ENCODE measurements around the gene GRHPR.

The GRHPR gene

GRCh38 chr9:37399336-37399735 lies 23.2 kb upstream of the GRHPR start:
- DNase-seq, result no peak

- DNase-seq, result no peak
Observed at GRCh38 chr9:37404590-37404989, 17.9 kb upstream of the GRHPR start.

GRCh38 chr9:37405350-37405749 lies 17.1 kb upstream of the GRHPR start:
- DNase-seq, result no peak

- DNase-seq, result no peak
Observed at GRCh38 chr9:37405764-37406380, 16.6 kb upstream of the GRHPR start.

- DNase-seq, result no peak
Observed at GRCh38 chr9:37406603-37407401, 15.7 kb upstream of the GRHPR start.

GRCh38 chr9:37407468-37407867 lies 15.0 kb upstream of the GRHPR start:
- no peak for DNase-seq

- no peak for DNase-seq
Observed at GRCh38 chr9:37408933-37409710, 13.4 kb upstream of the GRHPR start.

- DNase-seq, result no peak
Observed at GRCh38 chr9:37410354-37410861, 12.1 kb upstream of the GRHPR start.

GRCh38 chr9:37410969-37411785 lies 11.3 kb upstream of the GRHPR start:
- no peak for DNase-seq

- DNase-seq, result no peak
Observed at GRCh38 chr9:37412431-37413151, 9.9 kb upstream of the GRHPR start.

GRCh38 chr9:37413311-37413710 lies 9.2 kb upstream of the GRHPR start:
- DNase-seq, result no peak

GRCh38 chr9:37414503-37414943 lies 8.0 kb upstream of the GRHPR start:
- DNase-seq, result no peak

GRCh38 chr9:37415011-37415719 lies 7.3 kb upstream of the GRHPR start:
- peak; percentile 33 for DNase-seq

- no peak for DNase-seq
Observed at GRCh38 chr9:37417252-37417803, 5.2 kb upstream of the GRHPR start.

GRCh38 chr9:37417857-37418618 lies 4.5 kb upstream of the GRHPR start:
- no peak for DNase-seq

- no peak for DNase-seq
Observed at GRCh38 chr9:37419204-37419603, 3.3 kb upstream of the GRHPR start.

GRCh38 chr9:37420271-37421215 lies 2.0 kb upstream of the GRHPR start:
- no peak for DNase-seq

GRCh38 chr9:37421914-37422288 lies 595 bp upstream of the GRHPR start:
- no peak for DNase-seq

- DNase-seq, result no peak
Observed at GRCh38 chr9:37423508-37423907, 1.0 kb downstream of the GRHPR start.

Data from NCI-H2227 treated with DMSO at 0.1 percent for 48 hours (cell line).